ENCODE results near the gene ATXN7L1.

DNA sequence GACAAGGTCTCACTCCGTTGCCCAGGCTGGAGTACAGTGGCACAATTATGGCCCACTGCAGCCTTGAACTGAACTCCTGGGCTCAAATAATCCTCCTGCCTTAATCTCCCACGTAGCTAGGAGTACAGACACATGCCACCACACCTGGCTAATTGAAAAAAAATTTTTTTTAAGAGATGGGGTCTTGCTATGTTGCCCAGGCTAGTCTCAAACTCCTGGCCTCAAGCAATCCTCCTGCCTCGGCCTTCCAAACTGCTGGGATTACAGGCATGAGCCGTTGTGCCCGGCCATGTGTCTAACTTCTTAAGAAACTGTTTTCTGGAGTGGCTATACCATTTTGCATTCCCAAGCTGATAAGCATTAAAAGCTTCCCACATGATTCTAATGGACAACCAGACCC lies 285.6 kb downstream of the ATXN7L1 start:
- TF ChIP-seq CTCF (IDR thresholded peaks at IDR 0.05) (no peak), POLR2A (IDR thresholded peaks at IDR 0.05) (no peak), POLR2AphosphoS5 (IDR thresholded peaks at IDR 0.05) (no peak)

Data from prostate gland (tissue), 2 donors.